KOPT-K1 (cell line): ENCODE measurements around the gene FAM25G.
"Not testable (repeated sequence)": the region's sequence is repeated elsewhere in the genome, so short reads cannot be mapped to it uniquely, and the experiment has no call there.

Experiments used
- H3K27ac ChIP-seq: fragments of 200-600 bp; sonication (generic); 2 replicates; pipeline ENCODE4 v1.5.1; 2016; ENCODE audit warnings: antibody characterized with exemption, mild to moderate bottlenecking, low read depth, low read length; ENCODE audit not compliant: poor library complexity, severe bottlenecking
- H3K36me3 ChIP-seq: fragments of 200-600 bp; sonication (generic); 2 replicates; pipeline ENCODE4 v1.5.1; 2017; ENCODE audit warnings: antibody characterized with exemption, mild to moderate bottlenecking, low read length, moderate library complexity; ENCODE audit not compliant: insufficient read depth
- H3K9me3 ChIP-seq: fragments of 200-600 bp; sonication (generic); 2 replicates; pipeline ENCODE4 v1.5.1; 2017; ENCODE audit warnings: antibody characterized with exemption, low read length, mild to moderate bottlenecking; ENCODE audit not compliant: insufficient read depth, poor library complexity, severe bottlenecking

The FAM25G gene

GRCh38 chr10:47491600-47491999 is at the start of gene FAM25G:
Gene FAM25G (minus strand): TSS chr10:47491700. CDS start chr10:47491674, 26 bp downstream.
- H3K27ac ChIP-seq, H3K9me3 ChIP-seq, H3K36me3 ChIP-seq: not testable (repeated sequence)

DNA sequence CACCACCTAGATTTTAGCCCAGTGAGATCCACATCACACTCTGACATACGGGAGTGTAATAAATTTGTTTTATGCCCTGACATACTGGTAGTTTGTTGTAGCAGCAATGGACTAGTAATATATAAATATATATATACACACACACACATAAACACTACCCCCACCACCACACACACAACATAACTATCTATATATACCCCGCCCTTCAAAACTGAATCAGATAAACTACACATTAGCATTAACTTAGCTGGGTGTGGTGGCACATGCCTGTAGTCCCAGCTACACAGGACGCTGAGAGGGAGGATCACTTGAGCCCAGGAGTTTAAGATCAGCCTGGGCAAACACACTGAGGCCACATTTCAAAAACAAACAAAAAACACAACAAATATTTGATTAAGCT is 44.9 kb upstream of the FAM25G start:
- H3K36me3 ChIP-seq, H3K9me3 ChIP-seq, H3K27ac ChIP-seq: not testable (repeated sequence)

DNA sequence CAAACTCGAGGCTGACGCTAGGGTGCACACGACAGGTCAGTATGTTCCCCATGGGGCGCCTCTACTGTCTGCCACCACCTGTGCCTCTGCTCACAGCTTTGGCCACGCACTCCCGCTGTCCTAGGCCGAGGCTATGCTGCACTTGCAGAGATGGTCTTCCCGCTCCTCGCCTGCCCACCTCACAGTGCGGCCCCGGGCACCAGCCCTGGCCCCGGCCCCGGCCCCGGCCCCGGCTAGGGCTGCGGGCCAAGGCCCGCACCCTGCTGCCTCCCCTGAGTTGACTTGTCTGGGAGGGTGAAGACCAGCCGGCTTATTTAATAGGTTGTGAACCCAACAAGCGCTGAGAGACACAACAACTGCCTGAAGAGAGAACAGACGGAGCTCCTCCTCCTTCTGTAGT is 32.0 kb upstream of the FAM25G start, which contains the start of gene AGAP9:
Gene AGAP9, minus strand, starts transcription at position 164 of the 400 bp plus-strand sequence. Its CDS starts 112 bp downstream, at position 52.
- H3K9me3 ChIP-seq, H3K27ac ChIP-seq: not testable (repeated sequence)

GRCh38 chr10:47502313-47502712 is 10.8 kb upstream of the FAM25G start:
- H3K27ac ChIP-seq, H3K36me3 ChIP-seq, H3K9me3 ChIP-seq: not testable (repeated sequence)

More for the DNA sequence above, 32.0 kb upstream of the FAM25G start, which contains the start of gene AGAP9:
- not testable (repeated sequence) for H3K36me3 ChIP-seq

- H3K36me3 ChIP-seq, H3K27ac ChIP-seq: not testable (repeated sequence)
These were observed 2.7 kb upstream of the FAM25G start for GRCh38 chr10:47494226-47494625.

DNA sequence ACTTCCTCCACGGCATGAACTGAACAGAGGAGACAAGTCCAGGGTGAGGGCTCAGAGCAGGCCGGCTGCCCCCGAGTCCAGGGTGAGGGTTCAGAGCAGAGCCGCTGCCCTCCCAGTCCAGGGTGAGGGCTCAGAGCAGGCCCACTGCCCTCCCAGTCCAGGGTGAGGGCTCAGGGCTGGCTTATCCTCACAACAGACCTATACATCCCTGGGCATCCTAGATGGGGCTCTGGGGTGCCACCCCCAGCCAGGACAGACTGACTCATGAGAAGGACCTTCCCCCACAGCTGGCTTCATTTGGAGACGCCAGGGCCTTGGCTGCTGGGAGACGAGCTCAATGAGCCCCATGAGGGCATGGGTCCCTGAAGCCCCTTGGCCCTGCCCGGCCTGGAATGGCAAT is 1.9 kb downstream of the FAM25G start:
- not testable (repeated sequence) for H3K9me3 ChIP-seq, H3K27ac ChIP-seq, H3K36me3 ChIP-seq

More at GRCh38 chr10:47494226-47494625, 2.7 kb upstream of the FAM25G start:
- not testable (repeated sequence) for H3K9me3 ChIP-seq

- H3K9me3 ChIP-seq, H3K36me3 ChIP-seq, H3K27ac ChIP-seq: not testable (repeated sequence)
These were observed 5.6 kb downstream of the FAM25G start for GRCh38 chr10:47485943-47486342.

GRCh38 chr10:47484786-47485185 is 6.7 kb downstream of the FAM25G start:
- not testable (repeated sequence) for H3K9me3 ChIP-seq, H3K27ac ChIP-seq

DNA sequence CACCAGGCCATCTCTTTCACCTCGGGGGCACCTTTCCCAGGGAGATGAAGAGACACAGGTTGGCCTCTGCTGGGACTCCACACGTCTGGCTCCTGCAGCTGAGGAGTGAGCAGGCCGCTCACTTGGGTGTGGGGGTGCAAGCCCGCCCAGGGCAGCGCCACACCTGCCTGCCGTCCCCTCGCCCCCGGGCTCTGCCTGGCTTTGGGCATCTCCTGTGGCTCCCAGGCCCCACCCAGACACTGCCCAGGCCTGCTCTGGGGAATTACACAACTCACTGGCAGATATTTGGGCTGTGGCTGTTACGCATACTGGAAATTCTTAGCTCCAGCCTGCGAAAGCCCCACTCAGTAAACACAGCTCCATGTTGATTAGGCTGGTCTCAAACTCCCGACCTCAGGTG is 7.6 kb downstream of the FAM25G start, which contains the start of gene ANXA8:
Gene ANXA8, minus strand, starts transcription at position 193 of the 400 bp plus-strand sequence. Its CDS starts 182 bp downstream, at position 11.
- not testable (repeated sequence) for H3K27ac ChIP-seq, H3K36me3 ChIP-seq, H3K9me3 ChIP-seq

More at GRCh38 chr10:47484786-47485185, 6.7 kb downstream of the FAM25G start:
- H3K36me3 ChIP-seq, result not testable (repeated sequence)

- not testable (repeated sequence) for H3K36me3 ChIP-seq, H3K9me3 ChIP-seq, H3K27ac ChIP-seq
These were observed 9.1 kb downstream of the FAM25G start for GRCh38 chr10:47482367-47482766.

DNA sequence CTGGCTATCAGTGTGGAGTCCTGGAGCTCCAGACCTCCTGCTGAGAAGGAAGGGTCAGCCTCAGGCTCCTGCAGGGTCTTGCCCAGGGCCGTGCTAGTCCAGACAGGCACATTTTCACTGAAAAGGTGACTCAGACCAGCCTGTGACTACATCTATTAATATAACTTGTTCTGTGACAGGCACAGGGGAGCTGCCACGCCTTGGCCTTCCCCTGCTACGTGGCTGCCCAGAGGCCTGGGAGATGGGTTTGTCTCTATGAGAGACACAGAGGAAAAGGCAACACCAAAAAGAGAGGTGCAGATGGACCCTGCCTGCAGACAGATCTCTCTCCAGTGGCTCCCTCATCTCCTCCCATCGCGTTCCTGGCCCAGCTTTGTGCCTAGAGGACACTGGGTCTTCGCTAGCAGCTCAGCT is 9.7 kb downstream of the FAM25G start:
- not testable (repeated sequence) for H3K9me3 ChIP-seq, H3K27ac ChIP-seq, H3K36me3 ChIP-seq

DNA sequence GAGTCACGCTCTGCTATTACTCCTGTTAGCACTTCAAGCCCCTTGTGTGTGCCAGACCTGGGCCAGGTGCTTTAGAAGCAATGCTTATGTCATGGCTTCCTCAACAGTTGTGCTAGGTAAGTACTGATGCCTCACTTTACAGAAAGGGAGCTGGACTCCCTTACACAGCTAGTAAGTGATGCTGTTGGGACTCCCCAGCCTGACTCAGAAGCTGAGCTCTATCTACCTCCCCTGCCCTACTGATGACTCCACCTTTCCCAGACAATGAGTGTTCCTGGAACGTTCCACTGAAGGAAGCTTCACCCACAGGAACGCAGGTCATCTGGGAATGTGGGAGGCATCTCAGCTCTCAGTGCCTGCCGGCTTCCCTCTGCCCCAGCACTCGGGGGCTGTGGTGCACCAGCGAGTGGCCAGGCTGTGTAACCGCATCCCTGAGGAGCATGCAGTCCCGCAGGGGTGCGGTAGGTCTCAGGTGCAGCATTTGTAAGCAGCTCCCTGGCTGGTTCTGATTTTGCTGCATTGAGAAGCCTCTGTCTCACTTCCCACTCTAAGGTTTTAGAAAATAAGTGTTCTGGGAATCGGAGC is 10.2 kb downstream of the FAM25G start:
- H3K9me3 ChIP-seq, H3K27ac ChIP-seq, H3K36me3 ChIP-seq: not testable (repeated sequence)

DNA sequence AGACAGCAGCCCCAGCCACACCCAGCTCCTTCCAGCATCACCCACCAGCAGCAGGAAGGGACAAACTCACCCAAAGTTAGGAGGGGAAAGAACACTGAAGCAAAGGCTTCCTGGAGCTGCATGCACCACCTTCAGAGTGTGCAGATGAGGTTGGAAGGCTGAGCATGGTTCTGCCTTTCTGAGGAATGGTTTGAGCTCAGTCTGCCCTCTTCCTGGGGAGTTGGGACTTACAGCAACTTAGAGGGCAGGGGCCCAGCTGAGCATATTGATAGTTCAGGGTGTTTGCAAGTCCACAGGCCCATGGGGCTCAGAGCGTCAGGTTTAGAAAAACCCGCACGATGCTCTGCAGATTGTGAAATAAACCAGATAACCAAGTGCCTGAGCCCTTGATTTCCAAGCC is 11.4 kb downstream of the FAM25G start:
- not testable (repeated sequence) for H3K9me3 ChIP-seq, H3K36me3 ChIP-seq, H3K27ac ChIP-seq

GRCh38 chr10:47478114-47478513 is 13.4 kb downstream of the FAM25G start:
- H3K9me3 ChIP-seq, H3K27ac ChIP-seq, H3K36me3 ChIP-seq: not testable (repeated sequence)

DNA sequence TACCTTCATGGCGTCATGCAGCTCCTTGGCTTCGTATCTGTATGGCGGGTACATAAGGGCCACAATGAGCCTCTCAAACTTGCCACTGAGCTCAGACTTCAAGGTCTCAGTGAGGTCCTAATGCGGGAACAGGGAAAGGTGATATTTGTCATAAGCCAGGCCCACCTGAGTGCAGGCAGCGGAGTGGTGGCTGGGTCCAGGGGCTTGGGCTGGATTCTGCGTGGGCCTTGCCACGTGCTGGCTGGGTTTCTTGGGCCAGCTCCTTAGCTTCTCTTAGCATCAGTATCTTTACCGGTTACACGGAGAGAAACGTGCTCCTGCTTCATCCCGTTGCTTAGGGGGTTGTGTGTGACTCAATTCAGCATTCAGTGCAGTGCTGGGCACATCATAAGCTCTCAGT is 14.4 kb downstream of the FAM25G start:
- not testable (repeated sequence) for H3K36me3 ChIP-seq

DNA sequence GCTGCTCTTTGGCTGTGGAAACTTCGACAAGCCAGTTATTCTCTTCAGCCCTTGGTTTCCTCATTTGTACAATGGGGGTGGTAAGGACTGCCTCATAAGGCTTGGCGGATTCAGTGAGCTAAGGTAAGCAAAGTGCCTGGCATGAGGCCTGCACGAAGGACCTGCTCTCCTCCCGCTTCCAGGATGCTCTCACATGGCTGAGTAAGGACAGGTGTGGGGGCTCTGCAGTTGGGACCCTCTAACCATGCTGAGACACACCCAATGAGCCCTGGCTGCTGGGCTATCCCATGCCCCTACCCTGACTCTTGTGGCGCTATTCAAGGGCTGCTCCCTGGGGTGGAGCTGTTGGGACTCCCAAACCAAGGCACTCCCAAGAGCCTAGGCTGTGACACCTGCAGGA is 16.4 kb downstream of the FAM25G start:
- not testable (repeated sequence) for H3K36me3 ChIP-seq, H3K27ac ChIP-seq, H3K9me3 ChIP-seq

More for the DNA sequence above, 14.4 kb downstream of the FAM25G start:
- H3K9me3 ChIP-seq, H3K27ac ChIP-seq: not testable (repeated sequence)
